ENCODE data around the gene ASTN2.

Gene ASTN2

GRCh38 chr9:116736399-116737151, 678.3 kb downstream of the ASTN2 start:
- TF ChIP-seq, protein P1, sequence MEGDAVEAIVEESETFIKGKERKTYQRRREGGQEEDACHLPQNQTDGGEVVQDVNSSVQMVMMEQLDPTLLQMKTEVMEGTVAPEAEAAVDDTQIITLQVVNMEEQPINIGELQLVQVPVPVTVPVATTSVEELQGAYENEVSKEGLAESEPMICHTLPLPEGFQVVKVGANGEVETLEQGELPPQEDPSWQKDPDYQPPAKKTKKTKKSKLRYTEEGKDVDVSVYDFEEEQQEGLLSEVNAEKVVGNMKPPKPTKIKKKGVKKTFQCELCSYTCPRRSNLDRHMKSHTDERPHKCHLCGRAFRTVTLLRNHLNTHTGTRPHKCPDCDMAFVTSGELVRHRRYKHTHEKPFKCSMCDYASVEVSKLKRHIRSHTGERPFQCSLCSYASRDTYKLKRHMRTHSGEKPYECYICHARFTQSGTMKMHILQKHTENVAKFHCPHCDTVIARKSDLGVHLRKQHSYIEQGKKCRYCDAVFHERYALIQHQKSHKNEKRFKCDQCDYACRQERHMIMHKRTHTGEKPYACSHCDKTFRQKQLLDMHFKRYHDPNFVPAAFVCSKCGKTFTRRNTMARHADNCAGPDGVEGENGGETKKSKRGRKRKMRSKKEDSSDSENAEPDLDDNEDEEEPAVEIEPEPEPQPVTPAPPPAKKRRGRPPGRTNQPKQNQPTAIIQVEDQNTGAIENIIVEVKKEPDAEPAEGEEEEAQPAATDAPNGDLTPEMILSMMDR (IDR thresholded peaks at IDR 0.05; ENCODE audit: low read depth, low read length, poor library complexity, severe bottlenecking), result no peak
- TF ChIP-seq EZH2phosphoT487 (IDR thresholded peaks at IDR 0.05; ENCODE audit: borderline replicate concordance, low read length), result no peak
- Histone ChIP-seq H3K27ac (ENCODE audit: low read depth, low read length) (no peak overlapping the region), H3K9me2 (replicated peaks; ENCODE audit: control insufficient read depth, low read length) (no peaks in the 10 kb centered on the region), H4K20me1 (ENCODE audit: control insufficient read depth, insufficient read depth, low read depth, low read length) (no peaks in the 10 kb centered on the region), H3K4me3 (ENCODE audit: low read length) (no peak overlapping the region), H3K27me3 (ENCODE audit: control insufficient read depth, low read length) (no peaks in the 10 kb centered on the region), H3K4me2 (ENCODE audit: low read length) (no peak overlapping the region), H3K79me2 (ENCODE audit: control insufficient read depth, low read length) (no peaks in the 10 kb centered on the region), H3K9me3 (ENCODE audit: control insufficient read depth, insufficient read depth, low read length) (no peaks in the 10 kb centered on the region), H3F3A (ENCODE audit: control insufficient read depth, insufficient read depth) (no peaks in the 10 kb centered on the region), H3K36me3 (ENCODE audit: control insufficient read depth, low read length) (no peaks in the 10 kb centered on the region), H3K4me1 (ENCODE audit: control insufficient read depth, low read length) (no peaks in the 10 kb centered on the region)

DNA sequence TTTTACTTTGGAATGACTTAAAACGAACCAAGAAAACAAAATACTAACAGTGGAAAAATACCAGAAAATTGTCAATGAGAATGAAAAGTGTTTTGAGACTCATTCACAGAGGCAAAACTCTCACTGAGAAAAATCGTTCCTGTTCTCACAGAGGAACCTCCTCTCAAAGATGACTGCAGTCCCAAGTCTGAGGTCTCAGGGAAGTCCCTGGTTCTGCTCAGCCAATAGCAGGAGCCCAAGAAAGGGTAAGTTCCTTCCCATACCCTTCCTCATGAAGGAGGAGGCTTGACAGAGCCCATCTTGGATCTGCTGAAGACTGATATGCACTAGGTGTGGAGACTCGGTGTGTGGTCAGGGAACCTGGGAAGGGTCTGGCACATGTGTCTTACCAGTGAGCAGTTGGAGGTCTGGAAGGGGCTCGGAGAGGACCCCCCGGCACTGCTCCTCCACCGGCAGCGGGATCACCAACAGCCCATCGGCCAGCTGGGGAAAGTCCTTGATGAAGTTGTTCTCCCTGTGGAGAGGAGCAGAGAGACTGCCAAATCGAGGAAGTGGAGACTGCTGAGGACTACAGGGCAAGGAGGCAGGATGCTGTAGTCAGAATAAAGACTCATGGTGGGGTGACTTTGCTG, 681.7 kb downstream of the ASTN2 start:
- TF ChIP-seq, protein P1 (IDR thresholded peaks at IDR 0.05; ENCODE audit: low read depth, low read length, poor library complexity, severe bottlenecking), result no peak
- TF ChIP-seq EZH2phosphoT487 (IDR thresholded peaks at IDR 0.05; ENCODE audit: borderline replicate concordance, low read length), result no peak
- Histone ChIP-seq H3K36me3 (ENCODE audit: control insufficient read depth, low read length) (no peaks in the 10 kb centered on the region), H3K4me2 (ENCODE audit: low read length) (no peak overlapping the region), H3K9me2 (replicated peaks; ENCODE audit: control insufficient read depth, low read length) (no peaks in the 10 kb centered on the region), H3F3A (ENCODE audit: control insufficient read depth, insufficient read depth) (no peaks in the 10 kb centered on the region), H4K20me1 (ENCODE audit: control insufficient read depth, insufficient read depth, low read depth, low read length) (no peaks in the 10 kb centered on the region), H3K79me2 (ENCODE audit: control insufficient read depth, low read length) (no peaks in the 10 kb centered on the region), H3K27ac (ENCODE audit: low read depth, low read length) (no peak overlapping the region), H3K27me3 (ENCODE audit: control insufficient read depth, low read length) (no peaks in the 10 kb centered on the region), H3K9me3 (ENCODE audit: control insufficient read depth, insufficient read depth, low read length) (no peaks in the 10 kb centered on the region), H3K4me1 (ENCODE audit: control insufficient read depth, low read length) (no peaks in the 10 kb centered on the region), H3K4me3 (ENCODE audit: low read length) (no peak overlapping the region)

DNA sequence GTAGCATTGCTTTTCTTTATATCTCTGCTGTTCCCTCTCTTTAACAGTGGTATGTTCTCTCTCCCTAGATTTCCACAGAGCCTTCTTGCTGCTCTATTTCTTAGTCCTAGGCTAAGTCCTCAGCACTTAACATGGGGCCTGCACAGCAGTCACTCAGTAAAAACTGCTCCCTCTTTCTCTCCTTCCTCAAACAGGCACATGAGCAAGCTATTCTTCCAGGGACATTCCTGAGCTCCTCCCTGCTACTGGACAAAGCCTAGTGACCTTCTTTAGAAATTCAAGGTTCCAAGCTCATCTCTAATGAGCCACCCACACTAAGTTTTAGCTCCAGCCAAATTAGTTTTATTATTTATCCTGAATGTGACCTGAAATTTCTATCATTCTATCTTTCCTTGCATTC, 688.3 kb downstream of the ASTN2 start:
- no peaks in the 10 kb centered on the region for H3K79me2 ChIP-seq (ENCODE audit: control insufficient read depth, low read length)
- peaks cover 4% of the 10 kb centered on the region for H3K36me3 ChIP-seq (ENCODE audit: control insufficient read depth, low read length)
- H3F3A ChIP-seq (ENCODE audit: control insufficient read depth, insufficient read depth), result no peaks in the 10 kb centered on the region
- H3K9me3 ChIP-seq (ENCODE audit: control insufficient read depth, insufficient read depth, low read length), result no peaks in the 10 kb centered on the region
- no peaks in the 10 kb centered on the region for H3K4me1 ChIP-seq (ENCODE audit: control insufficient read depth, low read length)
- H3K27me3 ChIP-seq (ENCODE audit: control insufficient read depth, low read length), result no peaks in the 10 kb centered on the region
- TF ChIP-seq, protein P1 (IDR thresholded peaks at IDR 0.05; ENCODE audit: low read depth, low read length, poor library complexity, severe bottlenecking), result no peak
- no peak for TF ChIP-seq EZH2phosphoT487 (IDR thresholded peaks at IDR 0.05; ENCODE audit: borderline replicate concordance, low read length)
- H3K4me3 ChIP-seq (ENCODE audit: low read length), result no peak overlapping the region
- no peak overlapping the region for H3K27ac ChIP-seq (ENCODE audit: low read depth, low read length)
- H3K4me2 ChIP-seq (ENCODE audit: low read length), result no peak overlapping the region
- H4K20me1 ChIP-seq (ENCODE audit: control insufficient read depth, insufficient read depth, low read depth, low read length), result no peaks in the 10 kb centered on the region
- no peaks in the 10 kb centered on the region for H3K9me2 ChIP-seq (replicated peaks; ENCODE audit: control insufficient read depth, low read length)

Measured in DOHH2 (cell line).